Esophagus (tissue), 2 donors: ENCODE results near the gene MRPL17. TPM values are rescaled to one million over a fixed set of nuclear protein-coding genes. Genes with fewer than 3 reads are reported as not detected.

Experiments
- polyA plus RNA-seq, 2 donors: library from polyadenylated mRNA; stranded (reverse); fragments of 200-250 nt; gene quantifications; one replicate each; pipeline ENCODE4 v1.2.3, GENCODE V29; 2013
- donor health status: healthy with polysubstance abuse.
- donor health status: Bipolar disorder and iron deficiency.

Gene MRPL17
- polyA plus RNA-seq, 2 donors: 43.4 to 49.2 TPM

Other genes with a start within 250 kb of the MRPL17 start
- gene HPX, start 242.4 kb downstream of the MRPL17 start, polyA plus RNA-seq: under 1 TPM; 0.26 to 0.55 TPM
- 1 to 10 TPM; 7.5 to 7.6 TPM for gene TRIM3, start 209.4 kb downstream of the MRPL17 start, polyA plus RNA-seq
- 10 to 100 TPM; 29.3 to 42.5 TPM for gene ARFIP2, start 202.0 kb downstream of the MRPL17 start, polyA plus RNA-seq
- 10 to 100 TPM in 1 of 2 donors, 1 to 10 TPM in 1; 7.9 to 15.9 TPM for gene TIMM10B, start 201.8 kb downstream of the MRPL17 start, polyA plus RNA-seq
- gene DNHD1, start 186.1 kb downstream of the MRPL17 start, polyA plus RNA-seq: 1 to 10 TPM; 2.0 to 7.2 TPM
- 10 to 100 TPM; 12.4 to 12.6 TPM for gene RRP8, start 79.7 kb downstream of the MRPL17 start, polyA plus RNA-seq
- 10 to 100 TPM; 63.3 to 91.0 TPM for gene ILK, start 79.6 kb downstream of the MRPL17 start, polyA plus RNA-seq
- gene TAF10, start 71.1 kb downstream of the MRPL17 start, polyA plus RNA-seq: 10 to 100 TPM; 83.0 to 93.7 TPM
- 10 to 100 TPM; 18.6 to 20.9 TPM for gene TPP1, start 63.9 kb downstream of the MRPL17 start, polyA plus RNA-seq
- gene DCHS1, start 27.5 kb downstream of the MRPL17 start, polyA plus RNA-seq: 1 to 10 TPM; 1.7 to 2.0 TPM
- gene OR2AG2, start 88.6 kb upstream of the MRPL17 start, polyA plus RNA-seq: under 1 TPM in 1 of 2 donors, not detected in 1; 0.04 TPM
- not detected for gene OR2AG1, start 99.7 kb upstream of the MRPL17 start, polyA plus RNA-seq
- gene OR6A2, start 116.3 kb upstream of the MRPL17 start, polyA plus RNA-seq: not detected
- gene OR10A5, start 162.3 kb upstream of the MRPL17 start, polyA plus RNA-seq: not detected
- not detected for gene OR10A2, start 179.7 kb upstream of the MRPL17 start, polyA plus RNA-seq
- gene OR10A4, start 193.3 kb upstream of the MRPL17 start, polyA plus RNA-seq: not detected
- not detected for gene OR2D2, start 209.2 kb upstream of the MRPL17 start, polyA plus RNA-seq
- not detected for gene OR2D3, start 237.7 kb upstream of the MRPL17 start, polyA plus RNA-seq
- under 1 TPM; 0.61 to 0.77 TPM for gene ZNF215, start 243.1 kb upstream of the MRPL17 start, polyA plus RNA-seq